ENCODE results near the gene BORCS6. TPM values are rescaled to one million over a fixed set of nuclear protein-coding genes. Genes with fewer than 3 reads are reported as not detected.
"Not testable (repeated sequence)": the region's sequence is repeated elsewhere in the genome, so short reads cannot be mapped to it uniquely, and the experiment has no call there.

Gene BORCS6
- total RNA-seq, 1 donor from 2014 or later, result 4.8 TPM

GRCh38 chr17:8176998-8177731 is 12.8 kb downstream of the BORCS6 start:
- no peak for TF ChIP-seq CTCF (conservative IDR thresholded peaks at IDR 0.05)
- Mint-ChIP-seq H3K36me3 (no peaks in the 10 kb centered on the region), H3K27ac (peak overlapping the region; percentile 95), H3K4me1 (ENCODE audit: unreplicated experiment) (peaks cover 25% of the 10 kb centered on the region), H3K4me3 (peak overlapping the region; percentile 94), H3K9me3 (no peaks in the 10 kb centered on the region), H3K27me3 (peaks cover 6% of the 10 kb centered on the region)
- no peak for DNase-seq (ENCODE audit: extremely low spot score, unreplicated experiment)

GRCh38 chr17:8176197-8176940 is 13.6 kb downstream of the BORCS6 start, which contains the start of gene TMEM107:
TMEM107 (minus strand) TSS chr17:8176380; CDS start chr17:8176286, 94 bp downstream.
- no peaks in the 10 kb centered on the region for H3K9me3 Mint-ChIP-seq
- TF ChIP-seq CTCF (conservative IDR thresholded peaks at IDR 0.05), result no peak

GRCh38 chr17:8175795-8176196 is 14.2 kb downstream of the BORCS6 start:
- Mint-ChIP-seq H3K27ac (peak overlapping the region; percentile 95), H3K27me3 (peaks cover 4% of the 10 kb centered on the region)
- TF ChIP-seq CTCF (conservative IDR thresholded peaks at IDR 0.05), result no peak

More at GRCh38 chr17:8176197-8176940, 13.6 kb downstream of the BORCS6 start, which contains the start of gene TMEM107:
- Mint-ChIP-seq H3K27ac (peak within 1 kb of the TSS; percentile 95), H3K4me1 (ENCODE audit: unreplicated experiment) (peaks cover 25% of the 10 kb centered on the region), H3K36me3 (no peaks in the 10 kb centered on the region), H3K4me3 (peak within 1 kb of the TSS; percentile 94), H3K27me3 (peaks cover 4% of the 10 kb centered on the region)
- DNase-seq (ENCODE audit: extremely low spot score, unreplicated experiment), result peak; percentile 90

GRCh38 chr17:8173871-8174322 is 16.1 kb downstream of the BORCS6 start:
- no peak for TF ChIP-seq CTCF (conservative IDR thresholded peaks at IDR 0.05)
- H3K9me3 Mint-ChIP-seq, result no peaks in the 10 kb centered on the region

More at GRCh38 chr17:8175795-8176196, 14.2 kb downstream of the BORCS6 start:
- H3K4me3 Mint-ChIP-seq, result peak overlapping the region; percentile 94
- H3K36me3 Mint-ChIP-seq, result no peaks in the 10 kb centered on the region
- peaks cover 25% of the 10 kb centered on the region for H3K4me1 Mint-ChIP-seq (ENCODE audit: unreplicated experiment)
- H3K9me3 Mint-ChIP-seq, result no peaks in the 10 kb centered on the region
- no peak for DNase-seq (ENCODE audit: extremely low spot score, unreplicated experiment)

GRCh38 chr17:8173056-8173870 is 16.7 kb downstream of the BORCS6 start:
- Mint-ChIP-seq H3K4me3 (peak overlapping the region; percentile 94), H3K4me1 (ENCODE audit: unreplicated experiment) (peaks cover 25% of the 10 kb centered on the region), H3K36me3 (no peaks in the 10 kb centered on the region), H3K27ac (peak overlapping the region; percentile 100), H3K9me3 (no peaks in the 10 kb centered on the region), H3K27me3 (peaks cover 4% of the 10 kb centered on the region)
- DNase-seq (ENCODE audit: extremely low spot score, unreplicated experiment), result no peak
- TF ChIP-seq CTCF (conservative IDR thresholded peaks at IDR 0.05), result no peak

More at GRCh38 chr17:8173871-8174322, 16.1 kb downstream of the BORCS6 start:
- H3K4me1 Mint-ChIP-seq (ENCODE audit: unreplicated experiment), result peaks cover 25% of the 10 kb centered on the region
- DNase-seq (ENCODE audit: extremely low spot score, unreplicated experiment), result no peak
- no peaks in the 10 kb centered on the region for H3K36me3 Mint-ChIP-seq
- peak overlapping the region; percentile 100 for H3K27ac Mint-ChIP-seq
- H3K27me3 Mint-ChIP-seq, result peaks cover 4% of the 10 kb centered on the region
- peak overlapping the region; percentile 94 for H3K4me3 Mint-ChIP-seq

- H3K4me3 Mint-ChIP-seq; H3K27ac Mint-ChIP-seq; H3K27me3 Mint-ChIP-seq; H3K4me1 Mint-ChIP-seq (ENCODE audit: unreplicated experiment); DNase-seq (ENCODE audit: extremely low spot score, unreplicated experiment); H3K9me3 Mint-ChIP-seq; H3K36me3 Mint-ChIP-seq: not testable (repeated sequence)
Observed at GRCh38 chr17:8170186-8170585, 19.8 kb downstream of the BORCS6 start.

Data from type B pancreatic cell (in vitro differentiated cells).